GM18909 (cell line): ENCODE data around the gene PRR35.

Source experiments
- ATAC-seq: cut with Tn5 transposase; IDR thresholded peaks from one replicate; pipeline ENCODE4 v1.9.1; 2021; ENCODE audit warnings: mild to moderate bottlenecking; ENCODE audit not compliant: unreplicated experiment, poor library complexity

The PRR35 gene

GRCh38 chr16:560204-560700 lies at the start of gene PRR35:
PRR35 (plus strand) TSS chr16:560394; CDS start chr16:563295, 2,901 bp downstream.
- no peak for ATAC-seq

- no peak for ATAC-seq
Observed at GRCh38 chr16:512802-513201, 47.4 kb upstream of the PRR35 start.

GRCh38 chr16:513950-514349 lies 46.2 kb upstream of the PRR35 start:
- ATAC-seq = no peak

GRCh38 chr16:515175-515938 lies 44.8 kb upstream of the PRR35 start:
- ATAC-seq = no peak

- no peak for ATAC-seq
Observed at GRCh38 chr16:515939-516226, 44.3 kb upstream of the PRR35 start.

- ATAC-seq = no peak
Observed at GRCh38 chr16:516301-516700, 43.9 kb upstream of the PRR35 start.

GRCh38 chr16:518858-519257 lies 41.3 kb upstream of the PRR35 start:
- no peak for ATAC-seq

GRCh38 chr16:519425-519824 lies 40.8 kb upstream of the PRR35 start:
- ATAC-seq = no peak

- ATAC-seq = no peak
Observed at GRCh38 chr16:519841-520687, 40.1 kb upstream of the PRR35 start.

GRCh38 chr16:520847-521246 lies 39.3 kb upstream of the PRR35 start:
- ATAC-seq = no peak

GRCh38 chr16:521381-522210 lies 38.6 kb upstream of the PRR35 start:
- no peak for ATAC-seq

GRCh38 chr16:522320-523096 lies 37.7 kb upstream of the PRR35 start:
- ATAC-seq = no peak

GRCh38 chr16:523097-523741 lies 37.0 kb upstream of the PRR35 start:
- no peak for ATAC-seq

GRCh38 chr16:524274-525040 lies 35.7 kb upstream of the PRR35 start:
- ATAC-seq = no peak

GRCh38 chr16:525123-525519 lies 35.1 kb upstream of the PRR35 start:
- no peak for ATAC-seq

GRCh38 chr16:525520-526180 lies 34.5 kb upstream of the PRR35 start:
- ATAC-seq = no peak

- no peak for ATAC-seq
Observed at GRCh38 chr16:526181-527014, 33.8 kb upstream of the PRR35 start.
